ENCODE data around the gene MAN2B2.

- TF ChIP-seq, protein P1, sequence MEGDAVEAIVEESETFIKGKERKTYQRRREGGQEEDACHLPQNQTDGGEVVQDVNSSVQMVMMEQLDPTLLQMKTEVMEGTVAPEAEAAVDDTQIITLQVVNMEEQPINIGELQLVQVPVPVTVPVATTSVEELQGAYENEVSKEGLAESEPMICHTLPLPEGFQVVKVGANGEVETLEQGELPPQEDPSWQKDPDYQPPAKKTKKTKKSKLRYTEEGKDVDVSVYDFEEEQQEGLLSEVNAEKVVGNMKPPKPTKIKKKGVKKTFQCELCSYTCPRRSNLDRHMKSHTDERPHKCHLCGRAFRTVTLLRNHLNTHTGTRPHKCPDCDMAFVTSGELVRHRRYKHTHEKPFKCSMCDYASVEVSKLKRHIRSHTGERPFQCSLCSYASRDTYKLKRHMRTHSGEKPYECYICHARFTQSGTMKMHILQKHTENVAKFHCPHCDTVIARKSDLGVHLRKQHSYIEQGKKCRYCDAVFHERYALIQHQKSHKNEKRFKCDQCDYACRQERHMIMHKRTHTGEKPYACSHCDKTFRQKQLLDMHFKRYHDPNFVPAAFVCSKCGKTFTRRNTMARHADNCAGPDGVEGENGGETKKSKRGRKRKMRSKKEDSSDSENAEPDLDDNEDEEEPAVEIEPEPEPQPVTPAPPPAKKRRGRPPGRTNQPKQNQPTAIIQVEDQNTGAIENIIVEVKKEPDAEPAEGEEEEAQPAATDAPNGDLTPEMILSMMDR (IDR thresholded peaks at IDR 0.05) = no peak
- TF ChIP-seq POLR2AphosphoS5 (IDR thresholded peaks at IDR 0.05; ENCODE audit: low read depth, low read length) = no peak
- TF ChIP-seq SIN3A (IDR thresholded peaks at IDR 0.05; ENCODE audit: borderline replicate concordance, insufficient read depth, low read depth, low read length) = no peak
- no peak for TF ChIP-seq REST (IDR thresholded peaks at IDR 0.05; ENCODE audit: insufficient read depth in 1 of 2, low read depth in 2 of 2, low read length in 1 of 2)
These were observed 46.0 kb upstream of the MAN2B2 start for GRCh38 chr4:6529021-6529420.

Measured in Panc1 (cell line).